Stomach smooth muscle (tissue), 2 donors: Measurements from ENCODE around the gene TAF4.

Experiments used
- H3K27ac ChIP-seq: one replicate; pipeline ENCODE4 v1.7.0; 2013; ENCODE audit warnings: mild to moderate bottlenecking, low read length, inconsistent platforms
- H3K27me3 ChIP-seq, 2 donors: one replicate each; pipeline ENCODE4 v1.7.0; 2013; ENCODE audit warnings: low read length in 2 of 2; ENCODE audit not compliant: insufficient read depth in 2 of 2, control insufficient read depth in 1 of 2
- H3K36me3 ChIP-seq, 2 donors: one replicate each; pipeline ENCODE4 v1.7.0; 2013; ENCODE audit warnings: low read length in 2 of 2; ENCODE audit not compliant: control insufficient read depth in 2 of 2, insufficient read depth in 2 of 2
- H3K4me1 ChIP-seq: one replicate; pipeline ENCODE4 v1.7.0; 2013; ENCODE audit warnings: low read length; ENCODE audit not compliant: control insufficient read depth, insufficient read depth
- H3K4me3 ChIP-seq, 2 donors: one replicate each; pipeline ENCODE4 v1.7.0; 2013; ENCODE audit warnings: low read length in 2 of 2
- H3K9ac ChIP-seq, 2 donors: one replicate each; pipeline ENCODE4 v1.7.0; 2013; ENCODE audit warnings: low read length in 2 of 2, mild to moderate bottlenecking in 1 of 2
- H3K9me3 ChIP-seq, 2 donors: one replicate each; pipeline ENCODE4 v1.7.0; 2013; ENCODE audit warnings: low read length in 2 of 2; ENCODE audit not compliant: control insufficient read depth in 2 of 2
- donor health status: healthy.
- donor health status: Pancreatic carcinoma.

Gene TAF4

DNA sequence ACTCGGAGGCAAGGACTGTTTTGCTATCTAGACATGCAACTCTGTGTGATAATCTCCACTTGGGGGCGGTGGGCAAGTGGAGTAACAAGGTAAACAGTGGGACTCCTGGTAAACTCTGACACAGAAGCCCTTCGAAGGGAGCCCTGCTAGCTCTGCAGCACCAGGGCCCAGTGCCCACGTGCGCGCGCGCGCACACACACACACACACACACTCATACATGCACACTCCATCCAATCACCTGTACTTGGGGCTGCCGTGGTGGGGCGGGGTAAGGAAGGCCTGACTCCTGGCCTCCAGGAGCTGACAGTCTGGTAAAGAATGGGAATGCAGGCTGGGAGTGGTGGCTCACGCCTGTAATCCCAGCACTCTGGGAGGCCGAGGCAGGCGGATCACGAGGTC is 36.4 kb downstream of the TAF4 start:
- Histone ChIP-seq H3K27me3 (no peaks in the 10 kb centered on the region), H3K27ac (no peak overlapping the region), H3K36me3 (no peaks in the 10 kb centered on the region), H3K9ac (no peak overlapping the region), H3K4me3 (no peak overlapping the region), H3K9me3 (no peaks in the 10 kb centered on the region), H3K4me1 (peaks cover 27% of the 10 kb centered on the region)

DNA sequence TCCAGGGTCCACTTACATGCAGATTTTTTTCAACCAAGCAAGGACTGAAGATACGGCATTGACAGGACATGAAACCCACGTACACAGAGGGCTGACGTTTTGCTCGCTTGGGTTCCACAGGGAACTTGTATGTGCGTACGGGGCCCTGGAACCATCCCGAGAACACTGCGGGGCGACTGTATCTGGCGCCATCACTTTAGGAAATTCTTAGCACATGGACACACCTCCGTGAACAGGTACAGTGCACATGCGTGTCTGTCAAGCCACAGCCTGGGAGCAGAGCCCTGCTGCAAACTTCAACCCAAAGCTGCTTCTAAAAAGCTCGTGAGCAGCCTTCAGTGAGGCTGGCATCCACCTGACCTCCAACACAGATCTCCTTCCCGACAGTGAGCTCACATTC is 37.3 kb downstream of the TAF4 start:
- peaks cover 30% of the 10 kb centered on the region for H3K4me1 ChIP-seq

DNA sequence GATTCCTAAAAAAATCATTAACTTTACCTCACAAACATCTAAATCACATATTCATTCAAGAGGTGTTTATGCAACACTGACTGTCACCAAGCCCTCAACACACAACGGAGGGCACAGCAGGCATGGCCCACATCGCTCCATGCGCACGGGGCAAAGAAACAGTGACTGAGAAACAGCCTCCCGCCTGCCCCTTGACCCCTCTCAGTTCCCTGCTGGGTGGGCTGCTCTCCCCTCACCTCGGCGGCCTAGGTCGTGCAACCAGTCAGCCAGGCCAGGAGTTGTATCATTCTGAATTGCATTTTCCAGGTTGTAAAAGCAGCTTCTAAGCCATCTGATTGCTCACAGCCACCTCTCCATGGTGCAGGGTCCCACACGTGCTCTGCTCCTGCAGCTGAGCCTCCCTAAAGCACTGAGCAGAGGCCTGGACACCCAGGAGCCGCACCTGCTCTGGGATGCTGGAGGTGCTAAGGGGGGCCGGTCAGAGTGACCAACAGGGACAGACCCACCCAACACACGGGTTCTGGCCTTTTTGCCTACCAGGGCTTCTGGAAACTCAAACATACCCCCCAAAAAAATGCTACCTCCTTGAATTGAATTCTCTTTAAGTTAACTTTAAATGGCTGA is 37.9 kb downstream of the TAF4 start:
- Histone ChIP-seq H3K27ac (no peak overlapping the region), H3K4me1 (peaks cover 26% of the 10 kb centered on the region), H3K27me3 (no peaks in the 10 kb centered on the region), H3K9ac (no peak overlapping the region), H3K36me3 (no peaks in the 10 kb centered on the region), H3K4me3 (no peak overlapping the region), H3K9me3 (no peaks in the 10 kb centered on the region)

More for the DNA sequence above, 37.3 kb downstream of the TAF4 start:
- Histone ChIP-seq H3K27me3 (no peaks in the 10 kb centered on the region), H3K9ac (no peak overlapping the region), H3K36me3 (no peaks in the 10 kb centered on the region), H3K9me3 (no peaks in the 10 kb centered on the region), H3K4me3 (no peak overlapping the region), H3K27ac (no peak overlapping the region)

DNA sequence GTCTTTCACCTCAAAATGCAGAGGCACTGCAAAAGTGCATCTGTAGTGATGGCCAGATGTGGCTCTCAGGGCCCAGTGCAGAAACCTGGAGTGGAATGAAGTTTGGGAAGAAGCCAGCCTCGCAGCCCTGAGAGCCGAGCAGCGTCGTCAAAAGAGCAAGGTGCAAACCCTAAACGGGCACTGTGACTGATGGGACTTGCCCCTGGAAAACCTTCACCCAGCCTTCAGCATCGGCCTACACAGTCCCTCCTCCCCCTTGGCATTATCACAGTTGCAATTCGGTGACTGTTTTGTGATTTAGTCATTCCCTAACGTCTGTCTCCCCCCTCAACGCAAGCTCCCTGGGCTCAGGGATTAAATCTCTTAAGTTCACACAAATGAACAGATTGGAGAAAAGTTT is 38.6 kb downstream of the TAF4 start:
- Histone ChIP-seq H3K27ac (no peak overlapping the region), H3K4me3 (peak overlapping the region in 1 of 2 donors; percentile 15), H3K9me3 (no peaks in the 10 kb centered on the region), H3K36me3 (no peaks in the 10 kb centered on the region), H3K4me1 (peaks cover 26% of the 10 kb centered on the region), H3K27me3 (no peaks in the 10 kb centered on the region), H3K9ac (no peak overlapping the region)

DNA sequence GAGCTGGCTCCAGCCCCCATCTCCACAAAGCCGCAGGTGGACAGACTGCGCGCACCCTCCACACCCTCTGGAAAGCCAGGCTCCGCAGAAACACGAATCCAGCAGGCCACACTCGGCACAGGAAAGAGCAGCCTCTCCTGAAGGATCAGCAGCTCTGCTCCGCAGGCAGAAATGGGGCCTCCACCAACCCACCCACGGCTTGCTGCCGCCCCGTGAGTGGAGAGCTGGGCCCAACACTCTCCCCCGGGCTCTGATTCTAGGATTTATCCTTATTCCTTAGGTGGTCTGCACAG is 39.2 kb downstream of the TAF4 start:
- H3K9ac ChIP-seq = peak overlapping the region; percentile 17 to 60

DNA sequence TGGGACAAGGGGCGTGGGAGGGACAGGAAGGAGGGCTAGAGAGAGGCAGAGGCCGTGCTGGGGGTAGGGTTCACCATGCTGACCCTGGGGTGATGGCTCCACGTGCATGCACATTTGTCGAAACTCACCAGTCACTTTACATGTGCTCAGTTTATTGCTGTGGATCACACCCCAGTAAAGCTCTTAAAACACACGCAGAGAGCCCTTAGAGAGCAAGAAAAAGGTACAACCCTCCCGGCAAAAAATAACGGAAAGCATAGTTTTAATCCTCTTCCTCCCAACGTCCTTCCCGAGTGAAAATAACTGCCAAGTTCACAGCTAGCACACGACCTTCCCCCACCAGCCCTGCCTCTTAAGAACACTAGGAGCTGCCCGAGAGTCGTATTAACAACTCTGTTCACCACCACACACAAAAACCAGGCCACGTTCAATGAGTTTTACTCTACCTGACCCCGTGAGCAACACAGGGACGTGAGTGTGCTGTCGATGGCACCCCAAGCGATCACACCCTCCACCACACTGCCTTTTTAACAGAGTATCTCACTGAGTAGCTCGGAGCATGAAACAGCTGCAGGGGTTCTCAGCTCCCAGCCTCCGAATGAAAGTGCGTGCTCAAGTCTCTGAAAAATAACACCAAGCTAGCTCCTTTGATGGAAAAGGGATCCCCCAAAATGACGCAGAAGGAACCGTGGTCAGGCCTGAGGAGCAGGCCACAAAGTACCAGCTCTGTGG is 39.7 kb downstream of the TAF4 start:
- Histone ChIP-seq H3K9ac (peak overlapping the region; percentile 46 to 60), H3K27me3 (no peaks in the 10 kb centered on the region), H3K9me3 (no peaks in the 10 kb centered on the region), H3K27ac (no peak overlapping the region), H3K4me1 (peaks cover 33% of the 10 kb centered on the region), H3K4me3 (peak overlapping the region in 1 of 2 donors; percentile 57), H3K36me3 (no peaks in the 10 kb centered on the region)

More for the DNA sequence above, 39.2 kb downstream of the TAF4 start:
- no peaks in the 10 kb centered on the region for H3K36me3 ChIP-seq
- H3K27me3 ChIP-seq = no peaks in the 10 kb centered on the region
- no peaks in the 10 kb centered on the region for H3K9me3 ChIP-seq
- H3K4me1 ChIP-seq = peaks cover 28% of the 10 kb centered on the region
- H3K4me3 ChIP-seq = peak overlapping the region in 1 of 2 donors; percentile 57
- no peak overlapping the region for H3K27ac ChIP-seq

DNA sequence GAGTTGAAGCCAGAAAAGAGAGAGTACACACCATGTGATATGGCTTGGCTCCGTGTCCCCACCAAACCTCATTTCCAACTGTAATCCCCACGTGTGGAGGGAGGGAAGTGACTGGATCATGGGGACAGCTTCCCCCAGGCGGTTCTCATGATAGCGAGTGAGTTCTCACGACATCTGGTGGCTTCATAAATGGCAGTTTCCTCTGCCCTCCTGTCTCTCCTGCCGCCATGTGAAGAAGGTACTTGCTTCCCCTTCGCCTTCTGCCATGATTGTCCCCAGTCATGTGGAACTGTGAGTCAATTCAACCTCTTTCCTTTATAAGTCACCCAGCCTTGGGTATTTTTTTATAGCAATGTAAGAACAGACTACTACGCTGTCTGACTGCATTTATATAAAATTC is 40.3 kb downstream of the TAF4 start:
- H3K36me3 ChIP-seq = no peaks in the 10 kb centered on the region
- peak overlapping the region; percentile 46 to 60 for H3K9ac ChIP-seq
- H3K27ac ChIP-seq = no peak overlapping the region
- no peak overlapping the region for H3K4me3 ChIP-seq
- no peaks in the 10 kb centered on the region for H3K27me3 ChIP-seq
- H3K9me3 ChIP-seq = no peaks in the 10 kb centered on the region
- peaks cover 39% of the 10 kb centered on the region for H3K4me1 ChIP-seq

DNA sequence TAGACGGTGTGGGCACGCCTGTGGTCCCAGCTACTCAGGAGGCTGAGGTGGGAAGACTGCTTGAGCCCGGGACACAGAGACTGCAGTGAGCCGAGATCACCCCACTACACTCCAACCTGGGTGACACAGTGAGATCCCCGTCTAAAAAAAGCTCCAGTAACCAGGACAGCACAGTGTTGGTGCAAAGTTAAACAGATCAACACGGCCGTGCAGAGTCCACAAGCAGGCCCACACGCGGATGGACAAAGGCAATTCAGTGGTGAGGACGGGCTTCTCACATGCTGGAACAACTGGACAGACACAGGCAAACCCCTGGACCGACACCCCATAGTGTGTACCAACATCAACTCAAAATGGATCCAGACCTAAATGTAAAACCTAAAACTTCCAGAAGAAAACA is 41.7 kb downstream of the TAF4 start:
- Histone ChIP-seq H3K36me3 (no peaks in the 10 kb centered on the region), H3K4me1 (peaks cover 46% of the 10 kb centered on the region), H3K4me3 (no peak overlapping the region), H3K27ac (no peak overlapping the region), H3K9me3 (no peaks in the 10 kb centered on the region), H3K27me3 (no peaks in the 10 kb centered on the region), H3K9ac (no peak overlapping the region)

DNA sequence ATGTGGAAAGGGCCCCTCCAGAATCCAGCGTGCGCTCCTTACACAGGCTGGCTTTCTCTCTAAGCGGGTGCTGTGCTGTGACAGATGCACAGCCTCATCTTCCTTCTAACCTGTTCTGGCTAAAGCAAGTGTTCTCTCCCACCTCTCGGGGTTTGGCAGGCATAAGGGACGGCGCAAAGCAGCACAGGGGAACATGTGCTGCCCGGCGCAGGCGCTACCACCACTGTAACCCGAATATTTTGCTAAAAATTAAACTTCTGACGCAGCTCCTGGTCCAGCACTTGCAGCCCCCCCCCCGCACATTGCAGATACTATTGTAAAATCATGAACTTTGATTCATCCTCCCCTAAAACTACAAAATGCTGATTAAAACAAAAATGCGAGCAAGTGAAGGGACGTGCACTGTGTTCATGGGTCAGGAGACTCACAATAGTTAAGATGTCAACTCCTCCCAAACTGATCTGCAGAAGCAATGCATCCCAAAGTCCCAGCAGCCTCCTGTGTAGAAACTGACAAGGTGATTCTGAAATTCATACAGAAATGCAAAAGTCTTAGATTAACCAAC is 43.0 kb downstream of the TAF4 start:
- peaks cover 46% of the 10 kb centered on the region for H3K4me1 ChIP-seq
- no peaks in the 10 kb centered on the region for H3K9me3 ChIP-seq
- no peak overlapping the region for H3K27ac ChIP-seq
- H3K9ac ChIP-seq = no peak overlapping the region
- no peak overlapping the region for H3K4me3 ChIP-seq
- no peaks in the 10 kb centered on the region for H3K27me3 ChIP-seq
- no peaks in the 10 kb centered on the region for H3K36me3 ChIP-seq

DNA sequence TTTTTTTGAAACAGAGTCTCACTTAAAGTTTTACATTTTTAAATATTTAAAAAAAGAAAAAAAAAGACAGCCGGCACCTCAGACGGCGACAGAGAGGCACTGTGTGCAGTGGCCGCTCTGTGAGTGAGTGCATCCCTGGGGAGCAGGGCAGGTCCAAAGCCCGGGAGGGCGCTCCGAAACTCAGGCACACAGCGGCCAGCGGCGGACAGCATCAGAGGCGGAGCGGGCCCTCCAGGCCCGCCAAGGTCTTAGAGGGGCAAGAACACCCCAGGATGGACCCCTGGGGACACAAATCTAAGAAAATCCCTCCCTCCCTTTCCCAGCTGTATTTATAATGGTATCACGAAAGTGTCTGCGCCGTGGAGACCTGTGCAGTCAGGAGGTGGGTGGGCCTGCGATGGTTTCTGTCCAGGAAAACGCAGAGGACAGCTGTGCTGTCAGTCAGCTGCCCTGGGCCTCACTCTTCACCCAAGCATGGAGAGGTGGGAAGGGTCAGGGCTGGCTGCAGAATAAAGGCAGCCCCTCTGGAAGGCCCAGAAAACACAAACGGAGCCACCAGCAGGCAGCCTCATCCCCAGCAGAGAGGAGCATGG is 43.8 kb downstream of the TAF4 start:
- H3K9me3 ChIP-seq = no peaks in the 10 kb centered on the region
- no peak overlapping the region for H3K27ac ChIP-seq
- no peak overlapping the region for H3K9ac ChIP-seq
- H3K4me3 ChIP-seq = no peak overlapping the region
- H3K36me3 ChIP-seq = no peaks in the 10 kb centered on the region
- H3K27me3 ChIP-seq = no peaks in the 10 kb centered on the region
- peaks cover 41% of the 10 kb centered on the region for H3K4me1 ChIP-seq
